ENCODE data around the gene CRHR2.

DNA sequence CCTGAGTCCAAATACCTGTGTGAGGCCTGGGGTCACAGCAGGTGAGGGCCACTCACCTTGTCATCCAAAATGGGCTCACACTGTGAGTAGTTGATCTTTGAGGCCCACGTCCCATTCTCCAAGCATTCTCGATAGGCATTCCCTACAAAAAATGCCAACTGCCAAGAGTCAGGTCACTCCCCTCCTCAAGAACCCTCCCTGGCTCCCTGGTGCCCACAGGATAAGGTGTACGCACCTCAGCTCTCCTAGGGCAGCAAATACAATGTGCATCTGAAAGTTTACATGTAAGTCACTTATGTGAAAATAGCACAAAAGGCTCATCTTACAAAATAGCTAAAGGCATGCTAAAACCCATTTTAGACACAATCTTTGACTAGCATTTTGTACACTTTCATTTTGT, 15.1 kb downstream of the CRHR2 start:
- TF ChIP-seq, protein P1, sequence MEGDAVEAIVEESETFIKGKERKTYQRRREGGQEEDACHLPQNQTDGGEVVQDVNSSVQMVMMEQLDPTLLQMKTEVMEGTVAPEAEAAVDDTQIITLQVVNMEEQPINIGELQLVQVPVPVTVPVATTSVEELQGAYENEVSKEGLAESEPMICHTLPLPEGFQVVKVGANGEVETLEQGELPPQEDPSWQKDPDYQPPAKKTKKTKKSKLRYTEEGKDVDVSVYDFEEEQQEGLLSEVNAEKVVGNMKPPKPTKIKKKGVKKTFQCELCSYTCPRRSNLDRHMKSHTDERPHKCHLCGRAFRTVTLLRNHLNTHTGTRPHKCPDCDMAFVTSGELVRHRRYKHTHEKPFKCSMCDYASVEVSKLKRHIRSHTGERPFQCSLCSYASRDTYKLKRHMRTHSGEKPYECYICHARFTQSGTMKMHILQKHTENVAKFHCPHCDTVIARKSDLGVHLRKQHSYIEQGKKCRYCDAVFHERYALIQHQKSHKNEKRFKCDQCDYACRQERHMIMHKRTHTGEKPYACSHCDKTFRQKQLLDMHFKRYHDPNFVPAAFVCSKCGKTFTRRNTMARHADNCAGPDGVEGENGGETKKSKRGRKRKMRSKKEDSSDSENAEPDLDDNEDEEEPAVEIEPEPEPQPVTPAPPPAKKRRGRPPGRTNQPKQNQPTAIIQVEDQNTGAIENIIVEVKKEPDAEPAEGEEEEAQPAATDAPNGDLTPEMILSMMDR (IDR thresholded peaks at IDR 0.05): no peak
- no peak for TF ChIP-seq POLR2A (IDR thresholded peaks at IDR 0.05)
